Measurements from ENCODE around the gene MYLK. TPM values are rescaled to one million over a fixed set of nuclear protein-coding genes. Genes with fewer than 3 reads are reported as not detected.

Gene MYLK
- total RNA-seq, 1 donor from 2014 or later = 0.26 TPM

DNA sequence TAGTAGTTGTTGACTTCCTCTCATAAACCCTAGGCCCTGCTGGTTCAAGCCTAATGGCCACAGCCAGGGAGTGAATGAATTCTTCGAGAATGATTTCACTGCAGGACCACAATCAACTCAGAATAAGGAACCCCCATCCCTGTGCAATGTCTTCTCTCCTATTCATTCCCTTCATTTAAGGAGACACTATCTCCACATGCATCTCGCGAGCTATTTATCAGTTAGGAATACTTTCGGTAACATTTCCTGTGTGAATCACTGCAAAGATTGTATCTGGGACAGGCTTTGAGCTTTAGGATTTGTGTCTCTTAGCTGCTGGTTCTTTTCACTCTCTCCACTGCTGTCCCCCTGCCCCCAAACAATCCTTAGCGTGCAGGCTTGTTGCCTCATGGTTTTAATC is 94.4 kb downstream of the MYLK start:
- DNase-seq = no peak
- H3K36me3 Mint-ChIP-seq (ENCODE audit: low read depth) = no peaks in the 10 kb centered on the region
- intact Hi-C loops (cut with micrococcal nuclease) = no loop called here
- H3K4me3 Mint-ChIP-seq = no peak overlapping the region
- H3K27ac Mint-ChIP-seq = no peak overlapping the region
- H3K27me3 Mint-ChIP-seq = peaks cover 2% of the 10 kb centered on the region
- no peaks in the 10 kb centered on the region for H3K9me3 Mint-ChIP-seq
- H3K4me1 Mint-ChIP-seq = no peaks in the 10 kb centered on the region

DNA sequence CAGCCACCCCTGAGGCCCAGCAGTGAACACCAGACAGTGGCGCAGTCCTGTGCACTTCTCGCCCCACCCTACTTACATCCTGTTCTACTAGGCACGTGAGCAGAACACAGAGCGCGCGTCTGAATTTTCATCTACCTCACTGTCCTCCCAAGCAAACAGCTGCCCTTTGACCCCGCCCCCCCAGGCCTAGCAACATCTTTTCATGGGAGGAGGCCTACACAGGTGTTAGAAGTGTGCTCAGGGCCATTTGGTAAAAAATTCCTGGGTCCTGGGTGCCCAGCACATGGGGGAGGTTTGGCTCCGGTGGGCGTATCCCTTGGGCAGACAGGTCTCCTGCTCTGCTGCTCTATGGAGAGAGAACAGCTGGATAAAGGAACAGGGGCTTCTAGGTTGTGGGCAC is 95.0 kb downstream of the MYLK start:
- H3K27me3 Mint-ChIP-seq = peaks cover 2% of the 10 kb centered on the region
- H3K36me3 Mint-ChIP-seq (ENCODE audit: low read depth) = no peaks in the 10 kb centered on the region
- no peaks in the 10 kb centered on the region for H3K9me3 Mint-ChIP-seq
- no peak overlapping the region for H3K27ac Mint-ChIP-seq
- DNase-seq = no peak
- H3K4me3 Mint-ChIP-seq = no peak overlapping the region
- intact Hi-C loops (cut with micrococcal nuclease) = no loop called here
- H3K4me1 Mint-ChIP-seq = no peaks in the 10 kb centered on the region

DNA sequence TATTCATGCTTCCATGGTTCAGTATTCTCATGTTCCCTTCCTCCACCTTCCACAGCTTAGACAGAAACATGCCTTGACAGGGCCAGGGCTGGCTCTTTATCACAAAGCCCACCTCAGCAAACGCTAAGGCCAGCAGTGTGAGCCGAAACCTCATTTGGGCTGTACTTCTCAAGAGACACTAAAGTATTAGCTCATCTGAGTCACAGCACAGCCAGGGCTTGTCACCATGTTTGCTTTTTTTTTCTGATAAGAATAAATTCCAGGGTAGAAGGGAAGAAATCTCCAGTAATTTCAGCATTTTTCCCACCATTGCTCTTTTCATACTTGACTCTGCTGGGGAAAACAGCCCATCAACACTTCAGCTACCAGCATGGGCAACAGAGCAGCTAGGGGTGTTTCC is 95.4 kb downstream of the MYLK start:
- H3K9me3 Mint-ChIP-seq = no peaks in the 10 kb centered on the region
- intact Hi-C loops (cut with micrococcal nuclease) = no loop called here
- peaks cover 2% of the 10 kb centered on the region for H3K27me3 Mint-ChIP-seq
- H3K4me3 Mint-ChIP-seq = no peak overlapping the region
- no peak for DNase-seq
- H3K4me1 Mint-ChIP-seq = no peaks in the 10 kb centered on the region
- no peak overlapping the region for H3K27ac Mint-ChIP-seq
- no peaks in the 10 kb centered on the region for H3K36me3 Mint-ChIP-seq (ENCODE audit: low read depth)

DNA sequence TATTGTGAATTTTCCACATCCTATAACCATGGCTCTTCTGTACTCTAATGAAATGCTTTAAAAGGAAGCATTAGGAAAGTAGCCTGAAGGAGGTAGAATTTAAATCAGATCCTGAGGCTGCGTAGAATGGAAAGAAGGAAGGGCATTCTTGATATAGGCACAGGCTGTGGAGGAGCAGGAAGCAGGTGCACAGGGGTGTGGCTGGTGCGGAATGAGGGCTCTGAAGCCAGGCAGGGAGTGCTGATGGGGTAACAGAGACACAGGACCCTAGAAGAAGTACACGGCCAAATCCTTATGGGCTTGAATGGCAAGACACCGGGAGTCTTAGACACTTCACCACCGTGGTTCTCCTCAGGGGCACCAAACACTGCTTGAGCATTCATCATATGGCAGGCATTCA is 97.0 kb downstream of the MYLK start:
- no peak overlapping the region for H3K4me3 Mint-ChIP-seq
- H3K27me3 Mint-ChIP-seq = peaks cover 2% of the 10 kb centered on the region
- H3K27ac Mint-ChIP-seq = no peak overlapping the region
- no peaks in the 10 kb centered on the region for H3K9me3 Mint-ChIP-seq
- intact Hi-C loops (cut with micrococcal nuclease) = no loop called here
- no peak for DNase-seq
- no peaks in the 10 kb centered on the region for H3K36me3 Mint-ChIP-seq (ENCODE audit: low read depth)
- H3K4me1 Mint-ChIP-seq = no peaks in the 10 kb centered on the region

DNA sequence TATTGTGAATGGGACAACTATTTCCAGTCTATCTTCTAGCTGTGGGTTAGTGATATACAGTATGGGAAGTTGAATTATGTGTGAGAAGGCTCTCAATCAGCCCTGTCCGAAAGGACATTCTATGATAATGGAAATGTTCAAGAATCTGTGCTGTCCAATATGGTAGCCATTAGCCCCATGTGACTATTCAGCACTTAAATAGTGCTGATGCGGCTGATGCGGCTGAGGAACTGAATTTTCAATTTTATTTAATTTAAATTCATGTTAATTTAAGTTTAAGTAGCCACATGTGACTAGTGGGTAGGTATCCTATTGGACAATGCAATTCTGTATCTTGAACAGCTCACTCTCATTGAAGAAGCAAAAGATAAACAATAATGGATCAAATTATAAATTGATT is 98.5 kb downstream of the MYLK start:
- H3K4me3 Mint-ChIP-seq = no peak overlapping the region
- peaks cover 2% of the 10 kb centered on the region for H3K27me3 Mint-ChIP-seq
- H3K27ac Mint-ChIP-seq = no peak overlapping the region
- intact Hi-C loops (cut with micrococcal nuclease) = no loop called here
- H3K36me3 Mint-ChIP-seq (ENCODE audit: low read depth) = no peaks in the 10 kb centered on the region
- no peaks in the 10 kb centered on the region for H3K9me3 Mint-ChIP-seq
- H3K4me1 Mint-ChIP-seq = no peaks in the 10 kb centered on the region
- no peak for DNase-seq

DNA sequence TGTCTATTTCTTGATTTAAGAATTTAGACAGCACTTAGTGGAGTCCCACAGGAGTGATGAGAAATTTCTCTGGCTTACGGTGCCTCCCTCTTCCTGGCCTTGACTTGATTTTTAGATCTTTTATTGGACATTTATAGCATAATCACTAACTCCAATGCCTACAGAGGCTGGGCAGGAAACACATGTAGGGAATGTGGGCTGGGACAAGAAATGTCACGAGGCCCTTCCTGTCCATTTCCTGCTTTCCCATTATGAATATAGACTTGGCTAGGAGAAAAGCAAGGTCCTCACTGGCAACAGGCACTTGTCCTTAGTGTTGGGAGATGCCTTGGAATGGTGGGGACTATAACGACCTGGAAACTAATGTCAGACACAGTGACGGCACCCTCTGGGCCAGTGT is 100.3 kb downstream of the MYLK start:
- no peaks in the 10 kb centered on the region for H3K9me3 Mint-ChIP-seq
- no peak overlapping the region for H3K27ac Mint-ChIP-seq
- no peak overlapping the region for H3K4me3 Mint-ChIP-seq
- intact Hi-C loops (cut with micrococcal nuclease) = no loop called here
- H3K27me3 Mint-ChIP-seq = peaks cover 2% of the 10 kb centered on the region
- no peak for DNase-seq
- H3K4me1 Mint-ChIP-seq = no peaks in the 10 kb centered on the region
- H3K36me3 Mint-ChIP-seq (ENCODE audit: low read depth) = no peaks in the 10 kb centered on the region

DNA sequence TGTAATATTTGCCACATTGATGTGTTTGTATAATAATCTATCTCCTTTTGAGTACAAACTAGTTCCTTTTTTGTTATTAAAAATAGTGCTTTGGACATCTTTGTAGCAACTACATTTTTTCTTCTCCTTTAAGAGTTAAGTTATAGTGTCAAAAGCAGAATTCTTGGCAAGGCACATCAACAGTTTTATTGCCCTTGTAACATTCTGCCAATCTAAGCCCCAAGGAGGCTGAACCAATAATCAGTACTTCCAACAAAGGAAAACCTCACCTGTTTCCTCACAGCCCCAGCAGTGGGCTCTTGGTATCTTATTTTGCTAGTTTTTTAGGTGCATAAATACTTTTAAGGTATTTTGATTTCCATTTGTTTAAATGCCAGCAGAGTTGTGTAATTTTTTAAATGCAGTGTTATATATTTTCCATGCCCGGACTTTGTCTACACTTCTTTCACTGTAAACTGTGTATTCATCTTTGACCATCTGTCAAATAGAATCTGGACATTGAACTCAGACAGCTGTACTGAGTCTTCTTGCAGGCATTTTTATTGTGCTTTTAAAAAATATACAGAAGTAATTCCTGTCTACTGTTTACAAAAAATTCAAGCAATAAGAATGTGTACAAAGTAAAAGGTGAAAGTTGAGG is 101.0 kb downstream of the MYLK start:
- Mint-ChIP-seq H3K4me3 (no peak overlapping the region), H3K4me1 (no peaks in the 10 kb centered on the region)

DNA sequence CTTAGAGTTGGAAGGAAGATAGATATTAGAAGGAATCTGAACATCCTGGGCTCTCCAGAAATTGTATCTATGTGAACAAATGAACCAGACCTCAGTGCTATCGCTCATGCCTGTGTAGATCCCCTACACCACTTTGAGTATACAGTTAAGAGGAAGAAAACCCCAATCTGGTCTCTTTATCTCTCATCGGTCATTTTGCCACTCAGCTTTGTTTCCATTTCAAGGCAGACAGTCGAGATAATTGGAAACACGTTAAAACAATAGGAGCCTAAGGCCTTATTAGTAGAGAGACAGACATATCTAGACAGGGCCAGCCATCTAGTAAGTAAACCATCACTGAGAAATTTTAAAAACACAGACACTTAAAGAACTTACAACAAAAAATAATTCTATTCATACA is 101.6 kb downstream of the MYLK start:
- intact Hi-C loops (cut with micrococcal nuclease) = no loop called here
- Mint-ChIP-seq H3K36me3 (ENCODE audit: low read depth) (no peaks in the 10 kb centered on the region), H3K4me3 (no peak overlapping the region), H3K9me3 (no peaks in the 10 kb centered on the region), H3K4me1 (no peaks in the 10 kb centered on the region), H3K27ac (no peak overlapping the region), H3K27me3 (peaks cover 2% of the 10 kb centered on the region)
- DNase-seq = no peak

More for the DNA sequence above, 101.0 kb downstream of the MYLK start:
- no peak for DNase-seq
- Mint-ChIP-seq H3K27me3 (peaks cover 2% of the 10 kb centered on the region), H3K36me3 (ENCODE audit: low read depth) (no peaks in the 10 kb centered on the region), H3K27ac (no peak overlapping the region), H3K9me3 (no peaks in the 10 kb centered on the region)
- intact Hi-C loops (cut with micrococcal nuclease) = no loop called here

DNA sequence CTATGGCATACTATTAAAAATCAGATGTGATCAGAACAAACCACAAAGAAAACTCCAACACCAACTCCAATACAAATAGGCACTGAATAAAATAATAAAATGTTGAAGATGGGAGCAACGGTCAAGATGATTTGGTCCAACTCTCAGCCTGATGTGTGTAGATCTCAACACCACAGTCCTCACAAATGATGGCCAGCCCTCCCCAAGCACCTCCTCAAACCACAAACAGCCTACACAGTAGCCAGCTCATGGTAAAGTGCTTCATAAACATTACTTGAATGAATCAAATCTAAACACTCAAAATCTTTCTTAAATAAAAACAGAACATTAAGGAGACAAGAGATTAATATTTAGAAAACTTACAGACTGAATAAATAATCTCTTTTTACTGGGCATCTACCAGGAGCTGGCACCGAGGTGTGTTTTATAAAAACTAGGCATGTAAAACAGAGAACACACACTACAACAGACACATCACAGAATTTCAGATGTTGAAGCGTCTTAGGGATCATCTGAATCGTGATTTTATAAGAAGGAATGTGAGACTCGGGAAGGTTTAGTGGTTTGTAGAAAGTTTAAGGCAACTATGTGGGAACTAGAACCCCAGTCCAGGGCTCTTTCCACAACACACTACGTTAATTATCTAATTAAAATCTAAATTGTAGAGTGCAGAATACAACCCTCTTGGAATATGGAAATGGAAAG is 102.4 kb downstream of the MYLK start:
- intact Hi-C loops (cut with micrococcal nuclease) = no loop called here
- Mint-ChIP-seq H3K4me1 (no peaks in the 10 kb centered on the region), H3K27me3 (peaks cover 2% of the 10 kb centered on the region), H3K9me3 (no peaks in the 10 kb centered on the region), H3K27ac (no peak overlapping the region), H3K4me3 (no peak overlapping the region), H3K36me3 (ENCODE audit: low read depth) (no peaks in the 10 kb centered on the region)
- DNase-seq = no peak

DNA sequence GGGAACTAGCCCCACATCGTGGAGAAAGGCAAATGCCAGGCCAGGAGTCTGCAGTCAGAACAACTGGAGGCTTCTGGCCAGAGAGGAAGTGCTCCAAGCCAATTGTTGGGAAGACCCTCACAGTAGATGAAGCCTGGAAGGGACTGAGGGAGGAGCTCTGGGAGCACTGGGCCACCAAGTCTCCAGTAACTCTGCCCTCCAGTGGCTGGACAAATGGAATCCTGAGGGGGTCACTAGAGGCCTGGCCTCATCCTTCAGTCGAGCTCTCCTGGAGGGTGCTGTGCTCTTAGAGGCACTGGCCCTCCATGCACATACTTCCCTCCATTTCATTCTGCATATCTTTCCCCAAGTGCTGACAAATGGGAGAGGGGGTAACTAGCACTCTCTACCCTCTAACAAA is 103.0 kb downstream of the MYLK start:
- DNase-seq = no peak
- H3K9me3 Mint-ChIP-seq = no peaks in the 10 kb centered on the region
- no peak overlapping the region for H3K4me3 Mint-ChIP-seq
- H3K4me1 Mint-ChIP-seq = no peaks in the 10 kb centered on the region
- H3K36me3 Mint-ChIP-seq (ENCODE audit: low read depth) = no peaks in the 10 kb centered on the region
- intact Hi-C loops (cut with micrococcal nuclease) = no loop called here
- H3K27me3 Mint-ChIP-seq = peaks cover 2% of the 10 kb centered on the region
- no peak overlapping the region for H3K27ac Mint-ChIP-seq

DNA sequence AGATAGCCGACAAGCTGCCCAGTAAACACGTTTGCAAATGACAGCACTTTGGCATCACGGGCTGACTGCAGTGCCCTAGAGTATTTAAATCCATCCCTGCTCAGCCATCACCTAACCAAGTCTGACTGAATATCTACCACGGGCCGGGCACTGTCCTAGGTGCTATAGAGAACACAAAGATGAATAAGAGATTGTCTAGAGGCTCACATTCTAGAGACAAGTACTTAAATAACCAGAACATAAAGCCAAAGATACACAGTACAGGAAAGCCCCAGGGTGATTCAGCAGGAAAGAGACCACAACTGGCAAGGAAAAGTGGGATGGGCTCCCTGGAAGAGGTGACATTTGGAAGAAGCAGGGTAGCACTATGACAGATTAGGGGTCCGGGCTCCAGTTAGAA is 103.5 kb downstream of the MYLK start:
- H3K27me3 Mint-ChIP-seq = peaks cover 2% of the 10 kb centered on the region
- intact Hi-C loops (cut with micrococcal nuclease) = no loop called here
- no peak for DNase-seq
- no peaks in the 10 kb centered on the region for H3K36me3 Mint-ChIP-seq (ENCODE audit: low read depth)
- H3K27ac Mint-ChIP-seq = no peak overlapping the region
- H3K4me3 Mint-ChIP-seq = no peak overlapping the region
- H3K9me3 Mint-ChIP-seq = no peaks in the 10 kb centered on the region
- no peaks in the 10 kb centered on the region for H3K4me1 Mint-ChIP-seq

DNA sequence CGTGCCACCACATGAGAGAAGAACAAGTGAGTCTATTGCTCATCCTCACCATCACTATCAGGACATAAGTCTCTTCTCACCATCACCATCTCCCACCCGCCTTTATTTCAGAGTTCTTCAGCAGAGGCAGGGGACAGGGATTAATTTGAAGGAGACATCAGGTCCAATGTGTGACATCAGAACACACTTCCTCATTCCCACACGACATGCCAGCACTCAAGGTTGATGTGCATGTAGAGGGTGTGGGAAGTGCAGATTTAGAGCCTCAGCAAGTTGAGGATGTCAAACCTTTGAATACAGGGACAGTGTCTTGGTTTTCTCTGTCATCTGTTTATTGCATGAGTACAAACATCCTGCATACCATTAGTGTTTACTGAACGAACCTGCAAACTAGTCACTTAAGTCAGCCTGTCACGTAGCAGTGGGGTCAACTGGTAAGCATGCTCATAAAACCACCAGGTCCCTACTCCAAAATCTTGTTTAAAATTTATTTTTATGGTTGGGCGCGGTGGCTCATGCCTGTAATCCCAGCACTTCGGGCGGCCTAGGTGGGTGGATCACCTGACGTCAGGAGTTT is 104.4 kb downstream of the MYLK start:
- no peak for DNase-seq
- H3K27me3 Mint-ChIP-seq = no peaks in the 10 kb centered on the region
- H3K9me3 Mint-ChIP-seq = no peaks in the 10 kb centered on the region
- no peak overlapping the region for H3K4me3 Mint-ChIP-seq
- intact Hi-C loops (cut with micrococcal nuclease) = no loop called here
- no peaks in the 10 kb centered on the region for H3K36me3 Mint-ChIP-seq (ENCODE audit: low read depth)
- H3K27ac Mint-ChIP-seq = no peak overlapping the region
- H3K4me1 Mint-ChIP-seq = no peaks in the 10 kb centered on the region

DNA sequence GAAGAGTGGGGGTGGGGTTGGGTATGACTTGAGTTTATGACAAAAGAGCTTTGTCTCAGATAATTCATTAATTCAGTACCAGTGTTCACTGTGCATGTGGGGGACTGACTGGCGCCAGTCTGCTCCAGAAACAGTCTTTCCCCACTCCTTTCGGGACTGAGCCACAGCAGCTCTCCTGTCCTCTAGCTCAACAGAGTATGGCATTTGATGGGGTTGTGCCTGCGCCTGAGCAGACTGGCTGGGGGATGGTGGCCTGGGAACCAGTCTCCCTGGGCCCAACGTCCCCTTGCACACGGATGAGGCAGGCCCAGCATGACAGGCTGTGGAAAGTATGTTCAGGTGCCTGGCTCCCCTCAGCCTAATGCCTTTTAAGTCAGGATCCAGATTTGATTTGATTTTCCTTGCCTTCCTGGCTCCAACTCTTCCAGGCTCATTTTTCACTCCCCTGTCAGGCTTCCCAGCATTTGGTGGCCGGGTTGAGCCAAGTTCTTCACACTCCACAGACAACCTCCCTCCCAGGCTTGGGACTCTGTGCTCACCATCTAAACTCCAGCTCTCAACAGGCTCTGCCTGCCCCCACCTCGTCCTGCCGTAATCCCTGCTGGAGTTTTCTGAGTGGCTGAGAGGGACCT is 105.0 kb downstream of the MYLK start:
- no peaks in the 10 kb centered on the region for H3K36me3 Mint-ChIP-seq (ENCODE audit: low read depth)
- intact Hi-C loops (cut with micrococcal nuclease) = no loop called here
- H3K27me3 Mint-ChIP-seq = no peaks in the 10 kb centered on the region
- DNase-seq = no peak
- no peaks in the 10 kb centered on the region for H3K4me1 Mint-ChIP-seq
- no peak overlapping the region for H3K4me3 Mint-ChIP-seq
- no peak overlapping the region for H3K27ac Mint-ChIP-seq
- H3K9me3 Mint-ChIP-seq = no peaks in the 10 kb centered on the region

DNA sequence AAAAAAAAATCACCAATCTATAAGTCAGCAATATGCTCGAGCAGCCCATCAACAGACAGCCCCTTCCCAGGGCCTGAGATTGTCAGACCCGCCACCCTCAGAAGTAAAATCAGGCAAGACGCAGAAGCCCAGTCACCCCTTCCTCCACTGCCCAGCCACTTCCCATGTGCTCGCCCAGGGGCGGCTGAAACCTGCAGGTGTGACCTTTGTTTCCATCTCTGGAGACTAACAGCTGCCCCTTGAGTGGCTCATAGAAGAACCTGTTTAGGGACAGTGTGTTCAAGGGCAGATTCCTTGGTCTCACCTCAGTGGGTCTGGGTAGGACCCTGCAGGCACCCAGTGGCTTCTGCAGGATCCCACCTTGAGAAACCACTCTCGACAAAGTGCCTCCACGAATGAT is 105.6 kb downstream of the MYLK start:
- DNase-seq = no peak
- peaks cover 1% of the 10 kb centered on the region for H3K27me3 Mint-ChIP-seq
- no peak overlapping the region for H3K4me3 Mint-ChIP-seq
- intact Hi-C loops (cut with micrococcal nuclease) = no loop called here
- no peaks in the 10 kb centered on the region for H3K36me3 Mint-ChIP-seq (ENCODE audit: low read depth)
- no peaks in the 10 kb centered on the region for H3K9me3 Mint-ChIP-seq
- H3K4me1 Mint-ChIP-seq = no peaks in the 10 kb centered on the region
- no peak overlapping the region for H3K27ac Mint-ChIP-seq

Data from activated CD4-positive, alpha-beta T cell treated with anti-CD3 and anti-CD28 coated beads, Interleukin-2, amount 10 ng/mL, durations not matched to agents 24 days and 14 days (primary cell).